ENCODE measurements around the gene TLE1.
A peak's percentile ranks its signal among the peaks of the same experiment; 100 is the strongest.
"Not testable (repeated sequence)": the region's sequence is repeated elsewhere in the genome, so short reads cannot be mapped to it uniquely, and the experiment has no call there.

The TLE1 gene

DNA sequence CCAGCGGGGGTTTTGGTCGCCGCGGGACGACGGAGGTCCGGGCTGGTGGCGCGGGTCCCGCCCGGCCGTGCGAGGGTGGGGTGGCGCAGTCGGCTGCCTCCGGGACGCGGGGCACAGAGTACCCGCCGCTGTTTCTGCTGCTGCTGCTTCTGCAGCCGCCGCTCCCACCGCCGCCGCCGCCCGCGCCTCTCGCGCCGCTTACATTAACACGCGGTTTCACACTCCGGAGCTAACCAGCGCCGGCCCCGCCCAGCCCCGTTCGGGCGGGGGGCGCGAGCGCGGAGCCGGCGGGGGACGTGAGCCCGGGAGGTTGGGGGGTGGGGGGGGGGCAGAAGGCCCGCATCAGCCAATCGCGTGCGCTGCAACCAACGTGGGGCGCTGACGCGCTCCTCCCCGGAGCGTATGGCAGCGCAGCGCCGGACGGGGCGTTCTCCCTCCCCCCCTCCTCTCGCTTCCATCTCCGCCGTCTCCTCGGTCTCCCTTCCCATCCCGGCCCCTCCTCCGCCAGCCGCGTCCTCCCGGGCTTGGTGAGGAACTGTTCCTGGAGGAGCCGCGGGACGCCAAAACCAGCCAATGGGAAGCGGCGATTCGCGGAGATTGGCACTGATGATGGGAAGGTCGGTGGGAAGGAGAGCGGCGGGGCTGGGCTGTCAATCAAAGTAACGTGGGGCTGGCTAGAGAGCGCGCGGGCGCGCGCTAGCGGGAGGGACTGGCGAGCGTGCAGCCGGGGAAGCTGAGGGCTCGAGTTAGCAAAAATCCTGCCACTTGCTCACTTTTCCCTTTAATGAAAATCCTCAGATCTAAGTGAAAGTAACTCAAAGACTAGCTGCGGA is at the start of gene TLE1:
Gene TLE1, minus strand, starts transcription at position 205 of the 833 bp plus-strand sequence. CDS start 1,307 bp downstream, outside the sequence.
- peak; percentile 45 to 77 (median 55) for DNase-seq

DNA sequence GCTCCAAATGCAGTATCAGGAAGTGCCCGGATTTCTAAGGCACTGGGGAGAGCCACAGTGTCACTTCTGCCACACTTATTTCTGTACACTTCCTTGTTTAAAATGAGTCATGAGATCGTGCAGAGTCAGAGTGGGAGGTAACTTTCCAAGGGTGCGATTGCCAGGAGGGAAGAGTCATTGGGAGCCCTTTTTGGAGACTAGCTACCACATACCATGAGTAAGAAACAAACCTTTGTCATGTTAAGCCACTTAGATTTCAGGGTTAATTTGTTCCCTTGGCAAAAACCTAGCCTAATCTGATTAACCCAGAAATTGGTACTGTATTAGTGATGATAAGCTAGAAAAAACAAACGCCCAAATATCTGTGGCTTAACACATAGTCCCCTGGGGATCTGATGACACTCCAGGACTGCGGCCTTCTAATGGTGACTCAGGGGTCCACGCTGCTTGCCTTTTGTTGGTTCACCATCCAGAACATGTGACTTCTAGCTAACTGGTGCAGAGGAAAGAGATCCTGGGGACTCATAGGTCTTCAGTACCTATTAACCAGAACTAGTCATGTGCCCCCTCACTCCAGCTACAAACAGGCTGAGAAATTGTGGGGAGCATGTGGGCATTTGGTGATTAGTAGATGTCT is 48.6 kb upstream of the TLE1 start:
- DNase-seq, result no peak

DNA sequence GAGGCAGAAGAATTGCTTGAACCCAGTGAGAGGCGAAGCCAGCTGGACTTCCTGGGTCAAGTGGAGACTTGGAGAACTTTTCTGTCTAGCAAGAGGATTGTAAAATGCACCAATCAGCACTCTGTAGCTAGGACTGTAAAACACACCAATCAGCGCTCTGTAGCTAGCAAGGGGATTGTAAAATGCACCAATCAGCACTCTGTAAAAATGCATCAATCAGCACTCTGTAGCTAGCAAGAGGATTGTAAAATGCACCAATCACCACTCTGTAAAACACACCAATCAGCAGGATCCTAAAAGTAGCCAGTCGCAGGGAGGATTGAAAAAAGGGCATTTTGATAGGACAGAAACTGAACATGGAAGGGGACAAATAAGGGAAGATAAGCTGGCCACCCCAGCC is 41.2 kb upstream of the TLE1 start:
- DNase-seq, result not testable (repeated sequence)

DNA sequence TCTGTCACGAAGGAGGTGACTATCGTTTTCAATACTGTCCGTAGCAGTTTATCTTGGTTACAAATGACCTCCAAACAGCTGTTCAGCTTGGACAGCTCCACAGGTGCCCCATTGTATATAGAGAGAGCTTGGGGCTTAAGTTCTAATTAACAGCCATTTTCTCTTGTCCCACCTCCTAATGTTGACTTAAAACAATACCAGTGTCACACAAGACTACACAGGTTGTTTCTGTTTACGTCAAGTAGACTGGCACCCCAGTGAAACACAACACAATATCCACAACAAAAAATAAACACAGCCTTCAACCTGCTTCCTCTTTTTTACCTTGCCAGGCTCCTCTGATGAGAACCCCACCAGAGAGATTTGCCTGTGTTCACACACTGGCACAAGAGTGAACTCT is 39.8 kb upstream of the TLE1 start:
- no peak for DNase-seq

DNA sequence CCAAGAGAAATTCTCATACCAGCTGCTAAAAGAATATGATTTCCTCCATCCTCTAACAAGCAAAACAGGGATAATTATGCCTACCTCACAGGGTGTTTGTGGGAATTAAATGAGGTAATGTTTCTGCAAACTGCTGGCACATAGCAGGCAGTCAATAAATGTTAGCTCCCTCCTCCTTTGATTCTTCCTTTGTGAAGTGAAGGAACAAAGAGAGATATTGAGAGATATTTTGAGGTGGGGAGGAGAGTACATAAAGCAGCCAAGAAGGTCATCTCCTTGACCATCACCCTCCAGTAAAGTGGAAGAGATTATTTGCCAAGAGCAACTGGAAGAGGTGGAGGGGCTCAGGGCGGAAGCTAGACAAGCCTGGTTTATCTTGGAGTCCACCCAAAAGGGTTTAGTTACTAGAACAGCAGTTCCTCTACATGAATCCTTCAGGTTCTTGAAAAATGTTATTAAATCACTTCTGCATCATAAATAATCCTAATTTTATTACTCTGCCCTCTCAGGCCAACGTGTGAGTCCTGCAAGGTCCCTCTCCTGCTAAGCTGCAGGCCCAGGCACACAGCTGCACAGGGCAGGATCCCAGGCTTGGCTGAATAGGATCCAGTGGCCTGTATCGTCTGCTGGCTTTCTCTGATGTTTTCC is 35.0 kb upstream of the TLE1 start:
- no peak for DNase-seq

DNA sequence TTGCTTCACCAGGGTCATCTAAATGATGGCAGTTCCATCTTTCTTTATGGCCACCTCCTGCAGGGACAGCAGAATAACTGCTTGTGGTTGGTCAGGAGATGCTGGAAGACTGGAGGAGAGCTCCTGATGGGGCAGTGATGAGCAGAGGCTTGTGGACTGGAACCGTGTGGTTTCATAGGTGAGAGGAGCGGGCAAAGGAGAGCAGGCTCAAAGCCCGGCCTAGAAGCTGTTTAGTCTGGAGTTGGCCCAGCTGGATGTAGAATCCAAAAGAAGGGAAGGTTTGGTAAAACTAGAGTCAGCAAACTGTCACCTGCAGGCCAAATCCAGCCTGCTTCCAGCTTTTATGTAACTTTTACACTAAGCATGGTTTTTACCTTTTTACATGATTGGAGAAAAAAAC is 32.9 kb upstream of the TLE1 start:
- no peak for DNase-seq

DNA sequence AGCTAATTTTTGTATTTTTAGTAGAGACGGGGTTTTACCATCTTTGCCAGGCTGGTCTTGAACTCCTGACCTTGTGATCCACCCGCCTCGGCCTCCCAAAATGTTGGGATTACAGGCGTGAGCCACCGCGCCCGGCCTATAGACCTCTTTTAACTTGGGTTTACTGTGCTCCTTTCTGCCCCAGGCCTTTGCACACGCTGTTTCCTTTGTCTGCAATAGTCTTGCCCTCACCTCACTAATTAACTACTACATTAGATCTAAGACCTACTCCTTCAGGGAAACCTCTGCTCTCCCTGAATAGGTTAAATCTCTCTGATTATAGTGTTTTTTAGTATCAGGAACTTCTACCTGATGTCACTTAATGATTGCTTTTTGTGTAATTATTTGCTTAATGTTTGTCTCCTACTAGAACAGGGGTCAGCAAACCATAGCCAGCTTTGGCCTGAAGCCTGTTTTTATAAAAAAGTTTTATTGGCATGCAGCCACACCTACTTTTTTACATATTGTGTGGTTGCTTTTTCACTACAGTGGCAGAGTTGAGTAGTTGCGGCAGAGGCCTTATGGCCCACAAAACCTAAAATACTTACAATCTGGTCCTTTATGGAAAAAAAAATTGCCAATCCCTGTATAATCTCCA is 31.2 kb upstream of the TLE1 start:
- no peak for DNase-seq

DNA sequence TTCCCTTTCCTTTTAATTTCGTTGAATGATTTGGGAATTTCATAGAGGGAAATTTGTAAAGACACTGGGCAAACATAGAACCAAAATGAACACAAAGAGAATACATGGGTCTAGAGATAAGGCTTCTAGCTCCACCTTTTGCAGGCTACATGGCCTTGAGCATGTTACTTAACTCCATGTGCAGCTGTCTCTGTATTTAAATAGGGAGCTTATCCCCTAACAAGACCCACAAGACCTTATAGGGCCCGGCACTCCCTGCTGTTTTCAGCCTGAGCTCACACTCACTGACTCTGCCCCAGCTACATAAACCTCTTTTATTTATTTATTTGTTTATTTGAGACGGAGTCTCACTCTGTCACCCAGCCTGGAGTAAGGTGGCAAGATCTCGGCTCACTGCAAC is 30.6 kb upstream of the TLE1 start:
- DNase-seq, result no peak

DNA sequence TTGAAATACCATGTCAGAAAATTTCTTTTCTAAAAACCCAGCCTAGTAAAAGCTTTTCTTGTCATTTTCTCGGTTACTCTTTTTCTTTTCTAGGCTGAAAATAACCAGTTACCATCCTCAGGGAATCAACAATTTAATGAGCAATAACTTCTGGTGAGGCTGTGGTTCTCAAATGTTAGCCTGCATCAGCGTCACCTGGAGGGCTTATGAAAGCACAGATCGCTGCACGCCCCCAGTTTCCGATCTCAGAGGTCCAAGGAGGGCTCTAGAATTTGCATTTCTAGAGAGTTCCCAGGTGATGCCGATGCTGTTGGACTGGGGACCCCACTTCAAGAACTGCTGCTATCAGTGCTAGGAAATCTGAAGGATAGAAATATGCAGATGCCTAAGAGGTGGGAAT is 28.9 kb upstream of the TLE1 start:
- DNase-seq, result no peak

DNA sequence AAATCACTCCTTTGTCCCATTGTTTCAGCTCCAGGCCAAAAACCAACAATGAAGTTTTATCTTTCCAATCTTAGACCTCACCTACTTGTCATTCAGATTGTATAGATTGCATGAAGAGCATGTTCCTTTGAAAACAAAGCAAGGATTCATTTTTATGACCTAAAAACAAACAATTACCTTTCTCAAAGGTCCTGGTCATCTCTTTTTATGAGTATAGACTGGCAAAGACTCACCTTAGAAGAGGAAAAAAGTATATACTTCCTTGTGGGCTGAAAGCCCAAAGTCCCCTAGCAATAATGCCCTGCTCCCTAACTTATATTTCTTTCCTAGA is 28.4 kb upstream of the TLE1 start:
- DNase-seq, result no peak

DNA sequence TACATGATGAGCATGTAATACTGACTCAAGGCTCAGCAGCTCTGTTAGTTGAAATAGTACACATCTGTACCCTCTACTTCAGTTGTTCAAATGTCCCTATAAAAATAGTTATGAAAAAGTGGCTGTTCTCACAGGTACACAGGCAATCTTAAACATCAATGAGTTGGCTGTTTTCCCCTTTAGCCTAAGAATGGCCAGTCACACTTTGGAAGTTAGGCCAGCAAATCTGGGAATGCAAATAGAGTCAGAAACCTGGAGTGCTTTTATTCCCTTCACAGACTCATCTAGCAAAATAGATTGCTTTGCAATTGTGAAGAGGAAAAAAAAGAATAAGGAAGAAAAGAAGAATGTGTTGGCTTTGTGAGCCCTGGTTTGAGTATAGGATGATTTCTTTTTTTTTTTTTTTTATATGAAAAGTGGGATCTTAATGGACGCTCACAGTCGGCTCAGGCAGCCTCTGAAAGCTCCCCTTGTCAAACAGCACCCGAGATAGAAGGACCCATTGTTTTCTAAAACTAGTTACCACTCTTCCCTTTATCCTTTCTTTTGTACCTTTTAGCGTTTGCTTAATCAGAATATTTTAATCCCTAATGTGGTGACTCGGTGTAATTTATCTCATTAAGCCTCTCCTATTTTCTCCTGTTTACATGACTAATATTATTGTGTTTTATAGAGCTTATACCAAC is 27.9 kb upstream of the TLE1 start:
- no peak for DNase-seq

DNA sequence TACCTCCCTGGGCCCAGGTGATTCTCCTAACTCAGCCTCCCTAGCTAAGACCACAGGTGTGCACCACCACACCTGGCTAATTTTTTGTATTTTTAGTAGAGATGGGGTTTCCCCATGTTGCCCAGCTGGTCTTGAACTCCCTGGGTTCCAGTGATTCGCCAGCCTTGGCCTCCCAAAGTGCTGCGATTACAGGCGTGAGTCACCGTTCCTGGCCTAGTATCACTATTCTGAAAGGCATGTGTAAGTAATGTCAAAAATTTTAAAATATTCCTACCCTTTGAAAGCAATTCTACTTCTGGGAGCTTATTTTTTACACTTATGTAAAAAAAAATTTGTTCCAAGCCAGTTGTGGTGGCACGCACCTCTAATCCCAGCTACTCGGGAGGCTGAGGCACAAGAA is 27.1 kb upstream of the TLE1 start:
- DNase-seq, result no peak

DNA sequence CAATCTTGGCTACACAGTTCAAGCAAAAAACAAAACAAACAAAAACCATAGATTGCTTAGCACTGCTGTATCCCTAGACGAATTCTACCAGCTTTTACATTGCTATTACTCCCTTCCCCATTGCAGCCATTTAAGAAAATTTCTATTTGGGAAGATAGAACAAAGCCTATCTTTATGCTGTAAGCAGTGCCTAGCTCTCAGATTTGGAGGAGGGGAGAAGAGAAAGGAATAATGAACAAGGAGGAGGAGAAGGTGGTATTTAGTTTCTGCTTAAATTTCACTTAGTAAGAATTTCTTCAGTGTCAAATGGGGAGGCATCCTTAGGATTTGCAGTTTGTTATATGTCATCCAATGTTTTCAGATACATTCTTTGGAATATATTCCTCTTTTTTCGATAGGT is 16.2 kb upstream of the TLE1 start:
- DNase-seq, result no peak

DNA sequence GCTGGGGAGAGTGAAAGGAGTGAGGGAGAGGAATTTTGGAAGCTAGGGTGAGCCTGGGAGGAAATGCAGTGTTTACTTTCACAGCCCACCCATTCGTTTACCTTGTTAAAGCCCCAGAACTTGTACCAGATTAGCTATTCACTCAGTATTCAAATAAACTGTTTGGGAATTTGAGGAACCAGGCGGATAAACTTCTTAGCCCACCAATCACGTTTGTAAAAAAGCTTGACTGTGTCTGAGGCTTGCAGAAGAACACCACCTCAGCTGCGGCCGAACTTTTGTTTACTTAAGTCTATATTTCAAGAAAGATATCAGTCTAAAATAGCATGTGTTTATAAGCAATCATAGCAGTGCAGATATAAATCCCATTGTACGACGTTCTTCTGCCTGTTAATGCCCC is 5.2 kb upstream of the TLE1 start:
- no peak for DNase-seq

DNA sequence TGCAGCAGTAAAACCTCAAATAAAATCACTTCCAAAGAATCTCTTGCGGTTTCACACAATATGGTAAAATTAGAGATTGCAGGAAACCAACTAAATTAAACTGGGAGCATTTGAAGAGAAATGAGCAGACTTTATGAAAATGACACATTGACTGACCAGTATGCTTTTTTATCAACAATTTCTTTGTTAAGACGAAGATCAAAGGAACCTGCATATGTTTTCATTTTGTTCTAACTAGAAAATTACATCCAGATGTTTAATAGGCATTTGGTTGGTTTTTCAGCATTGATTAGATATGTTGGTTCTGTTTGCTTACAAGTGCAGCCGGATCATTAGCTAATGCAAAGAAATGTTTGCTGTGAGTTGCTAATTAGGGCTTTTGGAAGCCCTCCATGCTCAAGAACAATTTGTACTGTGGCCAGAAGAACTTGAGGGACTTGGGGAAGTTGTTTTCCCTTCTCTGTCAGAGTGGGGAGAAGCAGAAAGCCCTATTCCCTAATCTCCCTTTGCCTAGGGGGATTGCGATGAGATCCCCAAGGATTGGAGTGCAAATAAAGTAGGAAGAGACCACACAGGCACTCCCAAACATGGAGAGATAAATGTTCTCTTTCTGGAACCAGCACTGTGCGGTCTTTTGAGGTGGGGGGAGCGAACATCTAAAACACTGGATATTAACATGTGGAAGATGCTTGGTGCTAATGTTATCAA is 4.5 kb upstream of the TLE1 start:
- DNase-seq, result no peak

DNA sequence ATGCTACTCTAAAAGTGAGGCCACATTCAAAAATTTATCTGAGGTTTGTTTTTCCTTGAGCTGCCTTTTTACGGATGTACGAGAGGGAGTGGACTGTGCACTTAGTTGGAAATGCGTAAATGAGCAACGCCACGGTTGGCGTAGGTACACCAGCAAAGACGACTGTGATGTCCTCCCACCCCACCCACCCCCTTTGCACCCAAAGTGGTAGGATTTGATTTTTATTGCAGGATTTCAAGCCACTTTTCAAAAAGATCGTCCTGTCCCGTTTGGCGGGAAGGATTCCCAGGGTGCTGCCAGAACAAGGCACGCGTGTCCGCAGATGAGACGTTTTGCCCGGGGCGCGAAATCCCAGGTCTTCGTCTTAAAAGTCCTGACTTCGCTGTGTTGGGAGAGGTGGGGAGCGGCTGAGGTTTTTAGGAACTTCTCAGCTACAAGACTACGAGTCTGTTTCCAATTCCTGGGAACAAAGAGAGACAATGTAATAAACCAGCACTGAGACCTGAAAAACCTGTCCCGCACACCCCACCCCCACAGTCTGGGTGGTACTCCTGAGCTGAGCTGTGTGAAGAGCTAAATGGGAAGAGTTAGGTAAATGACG is 1.0 kb upstream of the TLE1 start:
- no peak for DNase-seq

DNA sequence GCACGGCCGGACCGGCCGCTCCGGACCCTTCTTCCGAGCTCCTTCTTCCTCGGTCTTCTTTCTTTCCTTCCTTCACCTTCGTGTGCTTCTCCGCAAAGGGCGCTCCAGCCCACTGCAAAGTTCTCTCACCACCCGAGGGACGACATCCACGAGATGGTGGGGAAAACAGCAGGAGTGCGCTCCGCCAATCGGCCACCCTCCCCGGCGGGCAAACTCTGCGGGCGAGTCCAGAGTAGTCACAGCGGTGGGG is 329 bp downstream of the TLE1 start:
- DNase-seq, result not testable (repeated sequence)

DNA sequence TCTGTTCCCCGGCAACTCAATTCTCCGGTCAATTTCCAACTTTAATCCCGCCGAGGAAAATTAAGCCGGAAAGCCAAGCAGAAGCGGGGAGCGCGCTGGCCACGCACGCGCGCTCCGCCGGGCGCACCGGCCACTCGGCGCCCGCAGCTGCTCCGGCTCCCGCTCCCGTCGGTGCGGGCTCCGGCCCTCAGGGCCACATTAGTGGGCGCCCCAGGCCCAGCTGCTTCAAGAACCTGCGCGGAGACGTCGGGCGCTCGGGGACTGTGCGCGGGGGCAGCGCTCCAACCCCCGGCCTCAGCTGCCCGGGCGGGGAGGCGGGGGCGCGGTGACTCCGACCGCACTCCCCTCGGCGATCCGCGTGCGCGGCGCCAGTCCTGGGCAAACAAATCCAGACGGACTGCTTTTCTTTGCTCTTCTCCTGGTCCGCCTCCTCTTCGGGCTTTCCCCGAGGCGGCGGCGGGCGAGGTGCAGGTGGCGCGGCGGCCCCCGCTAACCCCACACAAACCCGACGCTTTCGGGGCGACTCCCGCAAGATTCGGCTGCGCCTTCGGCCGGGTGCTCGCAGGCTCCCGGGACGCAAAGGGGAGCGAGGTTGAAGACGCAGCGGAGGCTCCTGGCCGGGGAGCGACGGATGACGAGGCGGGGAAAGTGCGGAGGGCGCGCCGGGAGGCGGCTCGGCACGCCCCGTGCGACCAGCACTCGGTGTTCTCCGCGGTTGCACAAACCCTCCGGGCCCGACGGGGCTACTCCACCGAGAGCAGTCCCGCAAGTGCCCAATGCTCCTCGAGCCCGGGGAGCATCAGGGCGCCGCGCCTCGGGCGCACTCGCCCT is 870 bp downstream of the TLE1 start:
- DNase-seq, result not testable (repeated sequence)

DNA sequence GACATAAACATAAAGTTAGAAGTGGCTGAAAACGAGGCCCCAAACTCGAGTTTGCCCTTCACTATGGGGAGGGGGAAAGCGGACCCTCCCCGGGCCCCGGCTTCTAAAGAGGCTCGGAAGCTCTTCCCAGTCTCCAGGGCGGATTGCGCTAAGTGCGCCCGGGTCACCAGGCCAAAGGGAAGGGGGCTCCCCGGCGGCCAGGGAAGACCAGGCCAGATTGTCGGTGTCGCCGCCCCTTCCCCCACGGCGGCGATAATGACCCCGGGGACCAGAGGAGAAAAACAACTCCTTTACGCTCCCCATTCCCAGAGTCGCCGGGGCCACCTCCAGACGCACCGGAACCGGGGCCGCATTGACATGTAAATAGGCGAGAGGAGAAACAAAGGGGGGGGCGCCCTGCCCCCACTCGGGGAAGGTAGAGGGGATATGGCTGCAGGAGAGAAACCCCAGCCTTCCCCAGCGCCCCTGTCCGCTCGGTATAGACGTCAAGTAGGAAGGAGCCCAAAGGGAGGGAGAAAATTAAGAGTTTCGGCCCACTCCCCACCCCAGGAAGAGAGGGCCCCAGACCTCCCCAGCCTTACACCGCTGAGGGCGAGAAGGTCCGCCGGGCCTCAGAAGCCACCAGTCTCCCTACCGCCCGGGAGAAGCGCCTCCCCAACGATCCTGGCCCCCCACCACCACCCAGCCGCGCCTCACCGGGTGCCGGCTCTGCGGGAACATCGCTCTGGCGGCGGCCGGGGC is 1.7 kb downstream of the TLE1 start:
- no peak for DNase-seq
